ENCODE data around the gene GGA3.
A peak's percentile ranks its signal among the peaks of the same experiment; 100 is the strongest.
"Not testable (repeated sequence)": the region's sequence is repeated elsewhere in the genome, so short reads cannot be mapped to it uniquely, and the experiment has no call there.

The GGA3 gene, protein sequence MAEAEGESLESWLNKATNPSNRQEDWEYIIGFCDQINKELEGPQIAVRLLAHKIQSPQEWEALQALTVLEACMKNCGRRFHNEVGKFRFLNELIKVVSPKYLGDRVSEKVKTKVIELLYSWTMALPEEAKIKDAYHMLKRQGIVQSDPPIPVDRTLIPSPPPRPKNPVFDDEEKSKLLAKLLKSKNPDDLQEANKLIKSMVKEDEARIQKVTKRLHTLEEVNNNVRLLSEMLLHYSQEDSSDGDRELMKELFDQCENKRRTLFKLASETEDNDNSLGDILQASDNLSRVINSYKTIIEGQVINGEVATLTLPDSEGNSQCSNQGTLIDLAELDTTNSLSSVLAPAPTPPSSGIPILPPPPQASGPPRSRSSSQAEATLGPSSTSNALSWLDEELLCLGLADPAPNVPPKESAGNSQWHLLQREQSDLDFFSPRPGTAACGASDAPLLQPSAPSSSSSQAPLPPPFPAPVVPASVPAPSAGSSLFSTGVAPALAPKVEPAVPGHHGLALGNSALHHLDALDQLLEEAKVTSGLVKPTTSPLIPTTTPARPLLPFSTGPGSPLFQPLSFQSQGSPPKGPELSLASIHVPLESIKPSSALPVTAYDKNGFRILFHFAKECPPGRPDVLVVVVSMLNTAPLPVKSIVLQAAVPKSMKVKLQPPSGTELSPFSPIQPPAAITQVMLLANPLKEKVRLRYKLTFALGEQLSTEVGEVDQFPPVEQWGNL

GRCh38 chr17:75261336-75262111 is at the start of gene GGA3, which contains the start of gene MRPS7:
Gene GGA3, minus strand, starts transcription at chr17:75261606. Its CDS starts 19 bp downstream, at chr17:75261587.
Gene MRPS7, plus strand, starts transcription at chr17:75261879. Its CDS starts 22 bp downstream, at chr17:75261901.
- DNase-seq = peak; percentile 96

- DNase-seq = no peak
Observed at GRCh38 chr17:75308732-75309629, 47.6 kb upstream of the GGA3 start.

- DNase-seq = no peak
Observed at GRCh38 chr17:75307957-75308731, 46.7 kb upstream of the GGA3 start.

DNA sequence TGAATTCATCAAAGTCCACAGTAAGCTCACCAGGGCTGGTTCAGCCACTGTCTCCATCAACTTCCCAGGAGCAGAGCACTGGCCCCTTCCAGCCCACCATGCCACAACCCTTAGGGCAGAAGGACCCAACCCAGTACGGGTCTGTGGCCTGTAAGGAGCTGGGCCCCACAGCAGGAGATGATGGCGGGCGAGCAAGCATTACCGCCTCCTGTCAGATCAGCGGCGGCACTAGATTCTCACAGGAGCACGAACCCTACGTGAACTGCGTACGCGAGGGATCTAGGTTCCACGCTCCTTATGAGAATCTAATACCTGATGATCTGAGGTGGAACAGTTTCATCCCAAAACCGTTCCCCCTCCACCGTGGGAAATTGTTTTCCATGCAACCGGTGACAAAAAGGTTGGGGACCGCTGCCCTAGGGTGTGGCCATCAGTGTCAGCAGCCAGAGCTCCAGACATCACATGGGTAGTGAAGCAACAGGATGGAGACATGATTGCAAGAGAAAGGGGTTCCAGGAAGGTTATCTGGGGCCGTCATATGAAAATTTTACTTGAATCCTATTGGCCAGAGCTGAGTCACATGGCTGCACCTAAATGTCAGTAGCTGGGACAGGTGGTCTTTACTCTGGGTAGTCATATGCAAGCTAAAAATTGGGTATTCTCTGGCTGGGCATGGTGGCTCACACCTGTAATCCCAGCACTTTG is 40.2 kb upstream of the GGA3 start:
- no peak for DNase-seq

DNA sequence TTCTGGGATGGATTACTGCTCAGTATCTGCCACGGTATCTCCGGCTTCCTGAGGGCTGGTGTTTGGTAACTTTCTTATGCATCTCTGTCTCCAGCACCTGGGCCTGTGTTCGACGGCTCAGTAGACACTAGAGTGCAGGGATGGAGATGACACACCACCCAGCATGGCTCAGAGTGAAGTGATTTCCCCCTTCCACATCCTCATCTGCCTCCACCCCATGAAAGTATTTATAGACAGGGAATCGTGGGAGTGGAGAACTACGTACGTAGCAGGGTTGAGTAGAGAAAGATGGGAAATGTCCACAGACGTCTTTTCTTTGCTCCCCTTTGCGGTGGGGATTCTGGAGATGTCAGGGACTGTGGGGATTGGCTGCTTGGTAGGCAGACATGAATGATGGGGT is 39.6 kb upstream of the GGA3 start:
- no peak for DNase-seq

- no peak for DNase-seq
Observed at GRCh38 chr17:75300280-75300679, 38.9 kb upstream of the GGA3 start.

- DNase-seq = no peak
Observed at GRCh38 chr17:75295201-75296158, 34.1 kb upstream of the GGA3 start.

GRCh38 chr17:75292810-75293448 is 31.5 kb upstream of the GGA3 start:
- DNase-seq = not testable (repeated sequence)

DNA sequence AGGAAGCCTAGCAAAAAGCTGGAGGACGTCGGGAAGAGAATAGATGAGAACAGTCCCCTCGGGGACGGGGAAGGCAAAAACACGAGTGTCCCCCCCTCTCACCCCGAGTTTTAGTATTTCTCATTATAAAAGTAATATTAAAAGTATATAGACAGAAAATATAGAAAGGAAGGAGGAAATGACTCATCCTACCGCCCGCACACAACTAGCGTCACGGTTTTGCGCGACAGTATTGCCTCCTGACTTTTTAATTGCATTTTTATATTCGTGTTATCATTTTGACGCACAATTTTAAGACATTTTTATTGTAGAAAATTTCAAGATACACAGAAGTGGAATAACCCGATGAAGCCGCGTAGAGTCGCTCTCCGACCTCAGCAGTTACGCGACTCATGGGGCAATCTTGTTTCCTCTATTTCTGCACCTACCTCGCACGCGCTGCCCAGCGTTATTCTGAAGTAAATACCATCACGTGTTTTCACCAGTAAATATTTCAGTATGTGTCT is 28.5 kb upstream of the GGA3 start:
- DNase-seq = no peak

- peak; percentile 90 for DNase-seq
Observed at GRCh38 chr17:75289115-75289831, 27.9 kb upstream of the GGA3 start, which contains the start of gene SLC25A19. Gene SLC25A19, minus strand, starts transcription at chr17:75289433. Its CDS starts 2,669 bp downstream, at chr17:75286764.

DNA sequence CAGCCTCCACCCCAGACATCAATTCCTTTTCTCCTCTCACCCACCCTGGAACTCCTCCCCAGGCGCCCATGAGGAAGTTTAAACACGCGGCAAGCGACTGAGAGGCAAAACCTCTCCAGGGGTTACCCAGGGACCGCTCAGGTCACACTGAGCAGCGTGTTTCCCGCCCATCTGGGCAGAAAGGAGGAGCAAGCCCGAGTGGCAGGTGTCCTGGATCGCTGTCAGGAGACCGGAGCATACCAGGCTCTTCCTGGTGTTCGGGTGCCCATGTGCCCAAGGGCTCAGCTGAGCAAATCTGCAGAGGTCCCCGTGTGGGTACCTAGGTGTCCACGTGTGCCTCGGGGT is 27.3 kb upstream of the GGA3 start:
- no peak for DNase-seq

- no peak for DNase-seq
Observed at GRCh38 chr17:75288359-75288758, 27.0 kb upstream of the GGA3 start.

GRCh38 chr17:75287221-75287620 is 25.8 kb upstream of the GGA3 start:
- DNase-seq = no peak

DNA sequence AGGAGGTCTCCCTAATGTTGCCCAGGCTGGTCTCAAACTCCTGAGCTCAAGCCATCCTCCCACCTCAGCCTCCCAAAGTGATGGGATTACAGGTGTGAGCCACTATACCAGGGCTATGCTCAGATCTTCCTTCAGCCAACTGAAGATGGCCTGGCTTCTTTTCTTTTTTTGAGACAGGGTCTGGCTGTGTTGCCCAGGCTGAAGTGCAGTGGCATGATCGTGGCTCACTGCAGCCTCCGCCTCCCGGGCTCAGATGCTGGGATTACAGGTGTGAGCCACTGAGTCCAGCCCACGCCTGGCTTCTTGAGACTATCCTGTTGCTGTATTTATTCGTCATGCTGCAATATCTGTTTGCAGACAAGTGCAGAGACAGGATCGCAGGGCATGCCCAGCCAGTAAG is 23.7 kb upstream of the GGA3 start:
- no peak for DNase-seq

- DNase-seq = not testable (repeated sequence)
Observed at GRCh38 chr17:75280189-75280588, 18.8 kb upstream of the GGA3 start.

GRCh38 chr17:75277664-75278071 is 16.3 kb upstream of the GGA3 start:
- DNase-seq = no peak

- no peak for DNase-seq
Observed at GRCh38 chr17:75273977-75274708, 12.7 kb upstream of the GGA3 start.
